ENCODE results near the gene ARL14EP.

ARL14EP gene

GRCh38 chr11:30365793-30366517 is 43.1 kb downstream of the ARL14EP start:
- TF ChIP-seq ISL1 (CRISPR knock-in tag; IDR thresholded peaks at IDR 0.05) (no peak), TSHZ2 (CRISPR knock-in tag; IDR thresholded peaks at IDR 0.05) (no peak), TOX (CRISPR knock-in tag; IDR thresholded peaks at IDR 0.05; ENCODE audit: borderline replicate concordance) (no peak), POU6F1 (CRISPR knock-in tag; IDR thresholded peaks at IDR 0.05; ENCODE audit: borderline replicate concordance, low read depth) (no peak), RARB (CRISPR knock-in tag; IDR thresholded peaks at IDR 0.05) (no peak), SNAI2 (CRISPR knock-in tag; IDR thresholded peaks at IDR 0.05) (no peak), ZFP3 (CRISPR knock-in tag; IDR thresholded peaks at IDR 0.05) (no peak), CSDC2 (CRISPR knock-in tag; IDR thresholded peaks at IDR 0.05) (no peak), OSR1 (CRISPR knock-in tag; IDR thresholded peaks at IDR 0.05) (no peak), GLIS3 (CRISPR knock-in tag; IDR thresholded peaks at IDR 0.05) (no peak), PPARA (CRISPR knock-in tag; IDR thresholded peaks at IDR 0.05; ENCODE audit: borderline replicate concordance) (no peak), ARNTL (CRISPR knock-in tag; IDR thresholded peaks at IDR 0.05; ENCODE audit: borderline replicate concordance, low read depth) (no peak), ZNF565 (CRISPR knock-in tag; conservative IDR thresholded peaks at IDR 0.05; ENCODE audit: low read depth) (no peak), ZC3H10 (CRISPR knock-in tag; IDR thresholded peaks at IDR 0.05) (no peak), TCF4 (CRISPR knock-in tag; IDR thresholded peaks at IDR 0.05; ENCODE audit: borderline replicate concordance) (no peak), ESRRG (CRISPR knock-in tag; IDR thresholded peaks at IDR 0.05) (no peak), CSRNP3 (CRISPR knock-in tag; IDR thresholded peaks at IDR 0.05) (no peak), CREB5 (CRISPR knock-in tag; IDR thresholded peaks at IDR 0.05; ENCODE audit: low read depth) (no peak), ZNF8 (CRISPR knock-in tag; IDR thresholded peaks at IDR 0.05) (no peak), ZNF70 (CRISPR knock-in tag; IDR thresholded peaks at IDR 0.05) (no peak)
- no peak for ATAC-seq

- no peak for TF ChIP-seq OSR1 (CRISPR knock-in tag; IDR thresholded peaks at IDR 0.05)
- no peak for TF ChIP-seq CSDC2 (CRISPR knock-in tag; IDR thresholded peaks at IDR 0.05)
- TF ChIP-seq SNAI2 (CRISPR knock-in tag; IDR thresholded peaks at IDR 0.05), result no peak
- no peak for TF ChIP-seq CREB5 (CRISPR knock-in tag; IDR thresholded peaks at IDR 0.05; ENCODE audit: low read depth)
- no peak for TF ChIP-seq ZNF565 (CRISPR knock-in tag; conservative IDR thresholded peaks at IDR 0.05; ENCODE audit: low read depth)
- TF ChIP-seq CSRNP3 (CRISPR knock-in tag; IDR thresholded peaks at IDR 0.05), result no peak
- no peak for TF ChIP-seq PPARA (CRISPR knock-in tag; IDR thresholded peaks at IDR 0.05; ENCODE audit: borderline replicate concordance)
- no peak for TF ChIP-seq TSHZ2 (CRISPR knock-in tag; IDR thresholded peaks at IDR 0.05)
- no peak for TF ChIP-seq ZNF70 (CRISPR knock-in tag; IDR thresholded peaks at IDR 0.05)
- TF ChIP-seq ESRRG (CRISPR knock-in tag; IDR thresholded peaks at IDR 0.05), result no peak
- TF ChIP-seq ISL1 (CRISPR knock-in tag; IDR thresholded peaks at IDR 0.05), result no peak
- no peak for TF ChIP-seq POU6F1 (CRISPR knock-in tag; IDR thresholded peaks at IDR 0.05; ENCODE audit: borderline replicate concordance, low read depth)
- TF ChIP-seq ZNF8 (CRISPR knock-in tag; IDR thresholded peaks at IDR 0.05), result no peak
- TF ChIP-seq ARNTL (CRISPR knock-in tag; IDR thresholded peaks at IDR 0.05; ENCODE audit: borderline replicate concordance, low read depth), result no peak
- TF ChIP-seq TCF4 (CRISPR knock-in tag; IDR thresholded peaks at IDR 0.05; ENCODE audit: borderline replicate concordance), result no peak
- ATAC-seq, result no peak
These were observed 45.5 kb downstream of the ARL14EP start for GRCh38 chr11:30368394-30368793.
